ENCODE data around the gene CCDC69.
"Not testable (repeated sequence)": the region's sequence is repeated elsewhere in the genome, so short reads cannot be mapped to it uniquely, and the experiment has no call there.

The CCDC69 gene

GRCh38 chr5:151192626-151193025, 31.3 kb downstream of the CCDC69 start:
- no peak for DNase-seq (ENCODE audit: low spot score)

GRCh38 chr5:151191661-151192060, 32.2 kb downstream of the CCDC69 start:
- DNase-seq (ENCODE audit: low spot score), result no peak

GRCh38 chr5:151189151-151189550, 34.7 kb downstream of the CCDC69 start:
- no peak for DNase-seq (ENCODE audit: low spot score)

GRCh38 chr5:151186538-151186937, 37.4 kb downstream of the CCDC69 start:
- no peak for DNase-seq (ENCODE audit: low spot score)

GRCh38 chr5:151186052-151186451, 37.8 kb downstream of the CCDC69 start:
- no peak for DNase-seq (ENCODE audit: low spot score)

- DNase-seq (ENCODE audit: low spot score), result no peak
Measured at GRCh38 chr5:151184316-151185042, 39.4 kb downstream of the CCDC69 start.

GRCh38 chr5:151183456-151184245, 40.2 kb downstream of the CCDC69 start:
- DNase-seq (ENCODE audit: low spot score), result no peak

GRCh38 chr5:151182976-151183375, 40.9 kb downstream of the CCDC69 start:
- no peak for DNase-seq (ENCODE audit: low spot score)

GRCh38 chr5:151182524-151182900, 41.4 kb downstream of the CCDC69 start:
- no peak for DNase-seq (ENCODE audit: low spot score)

GRCh38 chr5:151181818-151182523, 41.9 kb downstream of the CCDC69 start:
- no peak for DNase-seq (ENCODE audit: low spot score)

- DNase-seq (ENCODE audit: low spot score), result no peak
Measured at GRCh38 chr5:151180291-151180690, 43.6 kb downstream of the CCDC69 start.

- no peak for DNase-seq (ENCODE audit: low spot score)
Measured at GRCh38 chr5:151179489-151179840, 44.4 kb downstream of the CCDC69 start.

- no peak for DNase-seq (ENCODE audit: low spot score)
Measured at GRCh38 chr5:151178777-151179488, 45.0 kb downstream of the CCDC69 start.

- no peak for DNase-seq (ENCODE audit: low spot score)
Measured at GRCh38 chr5:151178372-151178771, 45.5 kb downstream of the CCDC69 start.

- DNase-seq (ENCODE audit: low spot score), result not testable (repeated sequence)
Measured at GRCh38 chr5:151176268-151176667, 47.6 kb downstream of the CCDC69 start.

GRCh38 chr5:151174612-151175101, 49.2 kb downstream of the CCDC69 start:
- no peak for DNase-seq (ENCODE audit: low spot score)

- no peak for DNase-seq (ENCODE audit: low spot score)
Measured at GRCh38 chr5:151173711-151174611, 49.9 kb downstream of the CCDC69 start.

GRCh38 chr5:151171529-151171928, 52.4 kb downstream of the CCDC69 start:
- no peak for DNase-seq (ENCODE audit: low spot score)

- no peak for DNase-seq (ENCODE audit: low spot score)
Measured at GRCh38 chr5:151168602-151169344, 55.1 kb downstream of the CCDC69 start.

GRCh38 chr5:151167022-151167421, 56.9 kb downstream of the CCDC69 start:
- no peak for DNase-seq (ENCODE audit: low spot score)

Data from GM03348 (cell line).